GM23338 (cell line): ENCODE measurements around the gene NEK11.

Source experiments
- CREB1 ChIP-seq: fragments of 250-450 bp; sonication (Bioruptor Pico); IDR thresholded peaks from 2 replicates; pipeline ENCODE4 v1.5.0; 2020; ENCODE audit warnings: low read depth, mild to moderate bottlenecking, moderate library complexity
- CTCF ChIP-seq, 2 experiments: fragments of 200-600 bp in 1 of 2; sonication (generic) in 1 of 2; conservative IDR thresholded peaks; 2 replicates each; pipeline versions ENCODE4 v1.5.1 to v1.6.1; 2016 to 2017; ENCODE audit warnings: antibody characterized with exemption in 2 of 2, low read depth in 2 of 2, mild to moderate bottlenecking in 2 of 2, moderate library complexity in 1 of 2
- ETS1 ChIP-seq: IDR thresholded peaks from 2 replicates; pipeline ENCODE4 v1.6.1; 2016; ENCODE audit warnings: antibody characterized with exemption
- EZH2 ChIP-seq: fragments of 200-600 bp; sonication (generic); IDR thresholded peaks from one replicate; pipeline ENCODE4 v1.8.0; 2017; ENCODE audit warnings: antibody characterized with exemption, mild to moderate bottlenecking, low read depth; ENCODE audit not compliant: unreplicated experiment
- EZH2phosphoT487 ChIP-seq: fragments of 200-600 bp; sonication (generic); IDR thresholded peaks from one replicate; pipeline ENCODE4 v1.8.1; 2018; ENCODE audit warnings: antibody characterized with exemption; ENCODE audit not compliant: unreplicated experiment
- POLR2AphosphoS5 ChIP-seq: IDR thresholded peaks from 2 replicates; pipeline ENCODE4 v1.6.1; 2016; ENCODE audit warnings: antibody characterized with exemption, low read depth
- REST ChIP-seq: IDR thresholded peaks from one replicate; pipeline ENCODE4 v1.6.1; 2018; ENCODE audit warnings: antibody characterized with exemption; ENCODE audit not compliant: unreplicated experiment
- ZNF114 ChIP-seq: fragments of 250-450 bp; sonication (Bioruptor Pico); IDR thresholded peaks from 2 replicates; pipeline ENCODE4 v1.5.0; 2020; ENCODE audit warnings: mild to moderate bottlenecking, moderate library complexity
- ZNF331 ChIP-seq: fragments of 250-450 bp; sonication (Bioruptor Pico); IDR thresholded peaks from 2 replicates; pipeline ENCODE4 v1.5.0; 2020; ENCODE audit warnings: low read depth, mild to moderate bottlenecking, moderate library complexity

- no peak for TF ChIP-seq CTCF (conservative IDR thresholded peaks at IDR 0.05; ENCODE audit: low read depth in 2 of 2)
- TF ChIP-seq ZNF114 (CRISPR knock-in tag), result no peak
- no peak for TF ChIP-seq POLR2AphosphoS5
- TF ChIP-seq EZH2, result no peak
- no peak for TF ChIP-seq EZH2phosphoT487
- TF ChIP-seq REST, result no peak
- TF ChIP-seq ETS1, result no peak
- no peak for TF ChIP-seq CREB1 (CRISPR knock-in tag)
- no peak for TF ChIP-seq ZNF331 (CRISPR knock-in tag)
Measured at GRCh38 chr3:131192701-131193100, 166.0 kb downstream of the NEK11 start.
